ENCODE results near the gene GNAZ. TPM values are rescaled to one million over a fixed set of nuclear protein-coding genes. Genes with fewer than 3 reads are reported as not detected.
A peak's percentile ranks its signal among the peaks of the same experiment; 100 is the strongest.

GNAZ gene
- total and polyA plus RNA-seq, 7 experiments from 2014 or later: 0.12 to 2.0 (median 0.31) TPM; not detected in 3

DNA sequence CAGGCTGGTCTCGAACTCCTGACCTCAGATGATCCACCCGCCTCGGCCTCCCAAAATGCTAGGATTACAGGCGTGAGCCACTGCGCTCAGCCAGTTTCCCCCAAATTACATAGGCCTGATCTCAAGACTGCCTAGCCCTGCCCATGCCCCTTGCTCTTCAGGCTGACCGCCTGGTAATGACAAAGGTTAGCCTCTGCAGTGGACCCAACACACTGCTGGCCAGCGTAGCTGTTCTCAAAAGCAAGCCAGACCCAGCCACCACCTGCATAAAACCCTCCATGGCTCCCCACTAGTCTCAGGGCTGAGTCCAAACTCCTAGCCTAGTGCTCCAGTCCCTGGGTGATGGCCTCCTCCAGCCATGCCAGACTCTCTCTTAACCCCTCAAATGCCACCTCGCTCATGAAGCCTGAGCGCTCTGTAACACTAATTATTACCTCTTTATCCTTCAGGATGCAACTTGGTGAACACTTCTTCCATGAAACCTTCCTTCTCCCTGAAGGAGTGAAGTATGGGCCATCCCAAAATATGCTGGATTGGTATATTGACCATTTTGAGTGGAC is 72.3 kb downstream of the GNAZ start:
- CTCF ChIA-PET: no interaction called here
- Histone ChIP-seq H3K27me3 (ENCODE audit: control insufficient read depth in 2 of 2, insufficient read depth in 2 of 2, low read length in 2 of 2) (no peaks in the 10 kb centered on the region), H3K4me3 (ENCODE audit: low read length) (peak overlapping the region; percentile 21), H3K36me3 (ENCODE audit: control insufficient read depth in 2 of 3, insufficient read depth in 3 of 3, low read length in 3 of 3) (no peaks in the 10 kb centered on the region), H3K27ac (ENCODE audit: low read depth, low read length) (peak overlapping the region; percentile 48), H3K4me1 (ENCODE audit: control insufficient read depth in 2 of 2, insufficient read depth in 2 of 2, low read length in 2 of 2) (peaks cover 56 to 59% of the 10 kb centered on the region in 2 donors), H3K9me3 (ENCODE audit: control insufficient read depth in 2 of 3, low read length in 3 of 3) (no peaks in the 10 kb centered on the region)
- peaks cover 0 to 8% (median 0%) of the 10 kb centered on the region in 5 donors for H3K27me3 Mint-ChIP-seq
- ATAC-seq (no peak), DNase-seq (no peak)
- H3K27ac Mint-ChIP-seq: peak overlapping the region; percentile 90 to 98 (median 96)
- POLR2A ChIA-PET: interaction anchor here (1.0 kb wide), 1 partner anchor 990 kb away, joined by 3 read pairs; no protein-coding TSS in a partner anchor
- no peaks in the 10 kb centered on the region for H3K36me3 Mint-ChIP-seq
- peaks cover 35 to 82% (median 66%) of the 10 kb centered on the region in 7 donors for H3K4me1 Mint-ChIP-seq
- peak overlapping the region; percentile 73 to 87 (median 80) for H3K4me3 Mint-ChIP-seq
- peaks cover 0 to 2% (median 0%) of the 10 kb centered on the region in 11 donors for H3K9me3 Mint-ChIP-seq
- intact Hi-C loops (cut with micrococcal nuclease): loop anchor here (1.0 to 5.0 kb wide), 8 partner anchors 32 to 1405 kb away; partner anchors contain the start of genes BCR (in 1 of the 2), MIF (in 1 of the 2) and YPEL1 (in 1 of the 2)

DNA sequence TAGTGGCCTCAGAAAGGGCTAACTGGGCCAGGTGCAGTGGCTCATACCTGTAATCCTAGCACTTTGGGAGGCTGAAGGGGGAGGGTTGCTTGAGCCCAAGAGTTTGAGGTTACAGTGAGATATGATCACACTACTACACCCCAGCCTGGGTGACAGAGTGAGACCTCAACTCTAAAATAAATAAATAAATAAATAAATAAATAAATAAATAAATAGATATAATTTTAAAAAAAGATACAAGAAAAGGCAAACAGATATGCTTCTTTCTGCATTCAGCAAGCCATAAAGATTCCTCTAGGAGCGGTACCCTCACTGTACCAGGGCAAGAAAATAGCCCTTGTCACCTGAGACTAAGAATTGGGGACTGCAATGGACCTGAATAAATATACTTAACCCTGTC is 72.8 kb downstream of the GNAZ start:
- H3K4me1 Mint-ChIP-seq: peaks cover 31 to 77% (median 65%) of the 10 kb centered on the region in 7 donors
- no peak for DNase-seq
- peaks cover 0 to 11% (median 0%) of the 10 kb centered on the region in 5 donors for H3K27me3 Mint-ChIP-seq
- H3K4me3 Mint-ChIP-seq: peak overlapping the region in 8 of 10 donors; percentile 75 to 87 (median 80)
- ChIA-PET POLR2A (interaction anchor here (0.8 to 1.0 kb wide), 2 partner anchors 9 to 139 kb away, joined by 3 read pairs; no protein-coding TSS in a partner anchor), CTCF (no interaction called here)
- no peaks in the 10 kb centered on the region for H3K36me3 ChIP-seq (ENCODE audit: control insufficient read depth in 2 of 3, insufficient read depth in 3 of 3, low read length in 3 of 3)
- H3K4me3 ChIP-seq (ENCODE audit: low read length): no peak overlapping the region
- ATAC-seq: no peak
- no peaks in the 10 kb centered on the region for H3K9me3 ChIP-seq (ENCODE audit: control insufficient read depth in 2 of 3, low read length in 3 of 3)
- no peak overlapping the region for H3K27ac ChIP-seq (ENCODE audit: low read depth, low read length)
- H3K27me3 ChIP-seq (ENCODE audit: control insufficient read depth in 2 of 2, insufficient read depth in 2 of 2, low read length in 2 of 2): no peaks in the 10 kb centered on the region
- H3K9me3 Mint-ChIP-seq: peaks cover 0 to 2% (median 0%) of the 10 kb centered on the region in 11 donors
- peaks cover 54% of the 10 kb centered on the region in 2 donors for H3K4me1 ChIP-seq (ENCODE audit: control insufficient read depth in 2 of 2, insufficient read depth in 2 of 2, low read length in 2 of 2)
- no peaks in the 10 kb centered on the region for H3K36me3 Mint-ChIP-seq
- peak overlapping the region; percentile 28 to 98 (median 93) for H3K27ac Mint-ChIP-seq
- intact Hi-C loops (cut with micrococcal nuclease): loop anchor here (2.0 to 5.0 kb wide), 3 partner anchors 40 to 1406 kb away; partner anchors contain the start of genes MIF (in 1 of the 2) and YPEL1 (in 1 of the 2)

DNA sequence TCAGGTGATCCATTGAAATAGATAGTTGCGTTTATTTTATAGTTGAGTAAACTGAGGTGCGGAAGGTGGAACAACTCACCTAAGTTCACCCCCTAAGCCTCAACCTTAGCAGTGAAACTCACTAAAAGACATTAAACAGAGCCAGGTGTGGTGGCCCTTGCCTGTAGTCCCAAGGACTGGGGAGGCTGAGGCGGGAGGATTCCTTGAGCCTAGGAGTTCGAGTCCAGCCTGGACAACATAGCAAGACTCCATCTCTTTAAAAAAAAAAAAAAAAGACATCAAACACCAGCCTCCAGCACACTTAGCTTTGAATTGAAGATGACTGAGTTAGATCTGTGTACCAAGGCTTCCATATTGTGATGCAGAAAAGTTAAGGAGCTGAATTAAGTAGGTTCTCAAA is 74.1 kb downstream of the GNAZ start:
- Mint-ChIP-seq H3K9me3 (peaks cover 0 to 2% (median 0%) of the 10 kb centered on the region in 11 donors), H3K27me3 (peaks cover 0 to 14% (median 0%) of the 10 kb centered on the region in 5 donors), H3K4me1 (peaks cover 27 to 66% (median 54%) of the 10 kb centered on the region in 7 donors), H3K27ac (peak overlapping the region; percentile 73 to 96 (median 93)), H3K36me3 (no peaks in the 10 kb centered on the region), H3K4me3 (peak overlapping the region in 9 of 10 donors; percentile 72 to 84 (median 83))
- Histone ChIP-seq H3K27ac (ENCODE audit: low read depth, low read length) (peak overlapping the region; percentile 78), H3K27me3 (ENCODE audit: control insufficient read depth in 2 of 2, insufficient read depth in 2 of 2, low read length in 2 of 2) (no peaks in the 10 kb centered on the region), H3K9me3 (ENCODE audit: control insufficient read depth in 2 of 3, low read length in 3 of 3) (no peaks in the 10 kb centered on the region), H3K4me3 (ENCODE audit: low read length) (peak overlapping the region; percentile 25), H3K4me1 (ENCODE audit: control insufficient read depth in 2 of 2, insufficient read depth in 2 of 2, low read length in 2 of 2) (peaks cover 43 to 45% of the 10 kb centered on the region in 2 donors), H3K36me3 (ENCODE audit: control insufficient read depth in 2 of 3, insufficient read depth in 3 of 3, low read length in 3 of 3) (no peaks in the 10 kb centered on the region)
- intact Hi-C loops (cut with micrococcal nuclease): loop anchor here in 1 of 2 donors (5.0 kb wide), 2 partner anchors 748 to 1407 kb away; partner anchors contain the start of genes MIF and YPEL1
- CTCF ChIA-PET: interaction anchor here (1.2 to 1.9 kb wide), 3 partner anchors 30 to 35 kb away, joined by 3 to 5 read pairs (median 3); partner anchors contain the start of gene BCR
- POLR2A ChIA-PET: interaction anchor here (0.6 to 1.0 kb wide), 2 partner anchors 8 to 242 kb away, joined by 3 to 6 read pairs; no protein-coding TSS in a partner anchor
- no peak for DNase-seq
- no peak for ATAC-seq

DNA sequence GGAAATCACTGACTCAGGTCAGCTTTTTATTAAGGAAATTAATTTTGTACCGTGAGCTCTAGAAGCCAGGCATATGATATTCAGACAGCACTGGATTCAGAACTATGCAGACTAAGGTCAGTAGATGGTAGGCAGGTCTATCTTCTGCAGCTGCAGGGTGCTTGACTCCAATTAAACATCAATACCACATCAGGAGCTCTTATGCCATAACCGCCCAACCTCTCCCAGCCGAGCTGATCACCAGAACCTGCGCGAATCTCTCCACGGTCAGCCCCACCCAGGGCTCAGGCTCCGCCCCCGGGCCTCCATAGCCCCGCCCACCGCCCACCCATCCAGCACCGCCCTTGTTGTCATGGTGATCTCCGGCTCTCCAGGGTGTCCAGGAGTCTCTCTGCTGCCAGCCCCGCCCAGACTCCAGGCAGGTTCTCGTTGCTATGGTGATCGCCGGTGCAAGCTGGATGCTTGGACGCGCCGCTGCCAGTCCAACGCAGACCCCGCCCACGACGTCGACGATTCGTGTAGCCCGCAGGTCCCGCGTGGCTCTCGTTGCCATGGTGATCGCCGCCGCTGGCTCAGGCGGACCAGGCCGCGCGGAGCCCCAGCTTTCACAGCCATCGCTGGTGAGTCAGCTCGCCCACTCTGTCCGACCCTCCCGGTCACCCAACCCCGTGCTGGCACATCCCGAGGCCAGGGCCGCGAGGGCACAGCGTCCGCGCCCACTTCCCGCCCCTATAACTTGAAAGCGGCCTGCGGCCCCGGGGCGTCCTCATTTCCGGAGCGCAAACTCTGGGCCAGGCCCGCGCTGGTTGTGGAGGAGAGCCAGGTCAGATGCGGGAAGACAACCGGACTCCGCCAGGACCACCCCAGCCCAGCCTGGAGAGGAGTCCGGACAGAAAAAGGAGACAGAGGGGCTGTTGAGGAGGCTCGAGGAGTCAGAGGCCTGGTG is 74.9 kb downstream of the GNAZ start, which contains the start of gene RAB36:
Gene RAB36 (plus strand): TSS at position 546 of the 946 bp plus-strand sequence. CDS start 1,140 bp downstream, outside the sequence.
- ATAC-seq (peak; percentile 78), DNase-seq (peak; percentile 77 to 93 (median 81))
- ChIA-PET CTCF (interaction anchor here (1.0 to 1.9 kb wide), 4 partner anchors 29 to 137 kb away, joined by 3 to 5 read pairs (median 4); partner anchors contain the start of gene BCR), POLR2A (interaction anchor here (0.6 kb wide), 2 partner anchors 122 to 241 kb away, joined by 3 to 6 read pairs; no protein-coding TSS in a partner anchor)
- Histone ChIP-seq H3K27ac (ENCODE audit: low read depth, low read length) (peak within 1 kb of the TSS; percentile 78), H3K9me3 (ENCODE audit: control insufficient read depth in 2 of 3, low read length in 3 of 3) (no peaks in the 10 kb centered on the region), H3K4me3 (ENCODE audit: low read length) (peak within 1 kb of the TSS; percentile 25), H3K27me3 (ENCODE audit: control insufficient read depth in 2 of 2, insufficient read depth in 2 of 2, low read length in 2 of 2) (no peaks in the 10 kb centered on the region), H3K36me3 (ENCODE audit: control insufficient read depth in 2 of 3, insufficient read depth in 3 of 3, low read length in 3 of 3) (no peaks in the 10 kb centered on the region), H3K4me1 (ENCODE audit: control insufficient read depth in 2 of 2, insufficient read depth in 2 of 2, low read length in 2 of 2) (peaks cover 38 to 45% of the 10 kb centered on the region in 2 donors)
- Mint-ChIP-seq H3K9me3 (peaks cover 0 to 2% (median 0%) of the 10 kb centered on the region in 11 donors), H3K36me3 (no peaks in the 10 kb centered on the region), H3K27ac (peak within 1 kb of the TSS; percentile 79 to 96 (median 93)), H3K4me1 (peaks cover 27 to 60% (median 49%) of the 10 kb centered on the region in 7 donors), H3K27me3 (peaks cover 0 to 20% (median 0%) of the 10 kb centered on the region in 5 donors), H3K4me3 (peak within 1 kb of the TSS; percentile 72 to 84 (median 82))
- intact Hi-C loops (cut with micrococcal nuclease): loop anchor here in 1 of 2 donors (1.0 to 5.0 kb wide), 3 partner anchors 75 to 1408 kb away; partner anchors contain the start of genes GNAZ, MIF and YPEL1

DNA sequence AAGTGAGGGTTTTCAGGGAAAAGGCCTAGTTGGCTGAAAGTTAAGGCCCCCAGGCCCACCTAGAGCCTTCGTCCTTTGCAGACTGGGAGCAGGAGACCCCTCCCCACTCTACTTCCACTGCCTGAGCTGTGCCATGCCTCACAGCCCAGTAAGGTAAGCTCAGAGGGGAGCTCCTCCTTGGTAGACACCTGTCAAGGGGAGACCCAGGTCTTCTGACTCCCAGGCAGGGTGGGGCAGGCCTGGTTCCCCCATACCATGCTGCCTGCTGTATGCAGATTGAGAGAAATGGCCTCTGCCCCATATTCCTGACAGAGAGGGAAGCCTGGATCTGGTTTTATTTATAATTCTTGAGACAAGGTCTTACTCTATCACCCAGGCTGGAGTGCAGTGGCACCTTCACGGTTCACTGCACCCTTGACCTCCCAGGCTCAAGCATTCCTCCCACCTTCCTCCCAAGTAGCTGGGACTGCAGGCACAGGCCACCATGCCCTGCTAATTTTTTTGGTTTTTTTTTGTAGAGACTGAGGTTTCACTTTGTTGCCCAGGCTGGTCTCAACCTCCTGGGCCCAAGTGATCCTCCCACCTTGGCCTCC is 75.7 kb downstream of the GNAZ start:
- H3K9me3 ChIP-seq (ENCODE audit: control insufficient read depth in 2 of 3, low read length in 3 of 3): no peaks in the 10 kb centered on the region
- H3K4me3 ChIP-seq (ENCODE audit: low read length): no peak overlapping the region
- Mint-ChIP-seq H3K9me3 (peaks cover 0 to 2% (median 0%) of the 10 kb centered on the region in 11 donors), H3K36me3 (no peaks in the 10 kb centered on the region), H3K4me3 (peak overlapping the region in 8 of 10 donors; percentile 28 to 84 (median 76)), H3K4me1 (peaks cover 27 to 55% (median 45%) of the 10 kb centered on the region in 7 donors), H3K27me3 (peaks cover 0 to 20% (median 0%) of the 10 kb centered on the region in 5 donors), H3K27ac (peak overlapping the region; percentile 4 to 96 (median 93))
- no peaks in the 10 kb centered on the region for H3K27me3 ChIP-seq (ENCODE audit: control insufficient read depth in 2 of 2, insufficient read depth in 2 of 2, low read length in 2 of 2)
- H3K36me3 ChIP-seq (ENCODE audit: control insufficient read depth in 2 of 3, insufficient read depth in 3 of 3, low read length in 3 of 3): no peaks in the 10 kb centered on the region
- H3K27ac ChIP-seq (ENCODE audit: low read depth, low read length): peak overlapping the region; percentile 78
- intact Hi-C loops (cut with micrococcal nuclease): loop anchor here (1.0 to 2.0 kb wide), 2 partner anchors 29 to 76 kb away; partner anchors contain the start of gene GNAZ (in 1 of the 2)
- ChIA-PET POLR2A (interaction anchor here (0.6 kb wide), 1 partner anchor 123 kb away, joined by 3 read pairs; no protein-coding TSS in a partner anchor), CTCF (interaction anchor here (1.0 kb wide), 1 partner anchor 136 kb away, joined by 5 read pairs; no protein-coding TSS in a partner anchor)
- ATAC-seq (no peak), DNase-seq (no peak)
- peaks cover 31 to 39% of the 10 kb centered on the region in 2 donors for H3K4me1 ChIP-seq (ENCODE audit: control insufficient read depth in 2 of 2, insufficient read depth in 2 of 2, low read length in 2 of 2)

Measured in naive thymus-derived CD4-positive, alpha-beta T cell (primary cell).